Transverse colon (tissue), 4 donors: ENCODE measurements around the gene ASB4. TPM values are rescaled to one million over a fixed set of nuclear protein-coding genes. Genes with fewer than 3 reads are reported as not detected.

ENCODE experiments used
- DNase-seq: peaks from one replicate; pipeline ENCODE4 v3.0.0-alpha.2; 2019
- H3K27ac ChIP-seq, 4 donors: fragments of 200-600 bp; sonication (generic); 2 replicates each; pipeline ENCODE4 v1.5.1; 2016 to 2018; ENCODE audit warnings: inconsistent platforms in 4 of 4
- H3K27me3 ChIP-seq: fragments of 200-600 bp; sonication (generic); 2 replicates; pipeline ENCODE4 v1.5.1; 2017; ENCODE audit warnings: inconsistent platforms
- H3K36me3 ChIP-seq, 4 donors: fragments of 200-600 bp; sonication (generic); 2 replicates each; pipeline ENCODE4 v1.5.1; 2017 to 2019; ENCODE audit warnings: inconsistent platforms in 4 of 4
- H3K4me1 ChIP-seq, 4 donors: fragments of 200-600 bp; sonication (generic); 2 replicates each; pipeline ENCODE4 v1.5.1; 2017 to 2020; ENCODE audit warnings: inconsistent platforms in 4 of 4
- H3K4me3 ChIP-seq, 4 donors: fragments of 200-600 bp; sonication (generic); 1 replicate in 1 of 4; 2 replicates in 3 of 4; pipeline versions ENCODE4 v1.5.1 to v1.6.1; 2017 to 2019; ENCODE audit warnings: inconsistent platforms in 4 of 4
- H3K9me3 ChIP-seq, 2 donors: fragments of 200-600 bp; sonication (generic); 2 replicates each; pipeline ENCODE4 v1.5.1; 2017 to 2019; ENCODE audit warnings: inconsistent platforms in 2 of 2
- EP300 ChIP-seq: sonication (generic); formaldehyde crosslinking; IDR thresholded peaks from one replicate; pipeline ENCODE4 v1.6.1; 2017; ENCODE audit warnings: antibody characterized with exemption, low read depth
- POLR2A ChIP-seq: fragments of 450-650 bp; IDR thresholded peaks from one replicate; pipeline ENCODE4 v1.6.1; 2016; ENCODE audit warnings: antibody characterized with exemption, mild to moderate bottlenecking, moderate library complexity
- POLR2AphosphoS5 ChIP-seq, 3 donors: sonication (generic); formaldehyde crosslinking; IDR thresholded peaks; one replicate each; pipeline ENCODE4 v1.6.1; 2016; ENCODE audit warnings: antibody characterized with exemption in 3 of 3
- WGBS, 2 donors: methylation state at CpG; one replicate each; pipeline ENCODE4 v1.1.5; 2018; ENCODE audit warnings: low coverage in 1 of 2; 5-methylcytosine and 5-hydroxymethylcytosine counted together
- in situ Hi-C, 4 donors: fragments of 200-750 bp; cut with MboI; loops; one replicate each; pipeline versions ENCODE4 v1.15.0 to v1.15.1; 2017; ENCODE audit warnings: low sequenced_read_pairs in 3 of 4, low pct_ligation_motif_present in 1 of 4, low pct_unique_long_range_greater_than_20kb in 1 of 4
- intact Hi-C: fragments of 100-400 bp; cut with DNase I; formaldehyde crosslinking; loops from one replicate; pipeline ENCODE4 v1.15.1; 2023; ENCODE audit warnings: low total_unique reads
- total RNA-seq, 4 donors: library from RNA; depleted of rRNA; stranded (reverse); fragments of >200 nt; gene quantifications; one replicate each; pipeline ENCODE4 v1.1.0, GENCODE V29; 2016
- TF ChIP-seq, protein P1 (sequence below), 5 experiments: fragments of 200-600 bp in 3 of 5; fragments of 450-650 bp in 2 of 5; sonication (generic) in 3 of 5; IDR thresholded peaks; 1 replicate in 2 of 5; 2 replicates in 3 of 5; pipeline ENCODE4 v1.5.1; 2016 to 2017; ENCODE audit warnings: antibody characterized with exemption in 5 of 5, inconsistent platforms in 3 of 5, mild to moderate bottlenecking in 2 of 5, moderate library complexity in 1 of 5

Gene ASB4
- total RNA-seq, 4 donors from 2014 or later: not detected

DNA sequence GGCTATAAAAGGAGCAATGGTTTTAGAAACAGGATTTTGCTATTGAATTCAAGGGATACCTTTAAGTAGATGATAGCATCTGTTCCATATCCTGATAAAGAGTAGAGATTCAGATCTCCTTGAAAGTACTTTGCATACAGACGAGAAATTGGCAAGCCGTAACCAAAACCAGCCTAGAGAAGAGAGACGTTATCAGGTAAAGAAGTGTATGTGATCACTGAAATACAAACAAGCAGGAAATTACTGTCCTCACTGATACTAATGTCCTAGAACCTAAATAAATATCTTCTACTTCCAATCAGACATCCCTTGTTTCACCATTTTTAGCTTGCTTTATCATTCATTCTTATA, 101.2 kb downstream of the ASB4 start:
- Histone ChIP-seq H3K36me3 (peaks cover 0 to 72% (median 35%) of the 10 kb centered on the region in 4 donors), H3K27ac (peak overlapping the region; percentile 4 to 95 (median 20)), H3K4me1 (peaks cover 0 to 47% (median 4%) of the 10 kb centered on the region in 4 donors), H3K27me3 (no peaks in the 10 kb centered on the region), H3K4me3 (no peak overlapping the region), H3K9me3 (no peaks in the 10 kb centered on the region)
- 87 to 96% methylated on average over 3 of the region's 3 CpGs for WGBS, 2 donors
- intact Hi-C loops: no loop called here
- DNase-seq: no peak
- TF ChIP-seq, protein P1, sequence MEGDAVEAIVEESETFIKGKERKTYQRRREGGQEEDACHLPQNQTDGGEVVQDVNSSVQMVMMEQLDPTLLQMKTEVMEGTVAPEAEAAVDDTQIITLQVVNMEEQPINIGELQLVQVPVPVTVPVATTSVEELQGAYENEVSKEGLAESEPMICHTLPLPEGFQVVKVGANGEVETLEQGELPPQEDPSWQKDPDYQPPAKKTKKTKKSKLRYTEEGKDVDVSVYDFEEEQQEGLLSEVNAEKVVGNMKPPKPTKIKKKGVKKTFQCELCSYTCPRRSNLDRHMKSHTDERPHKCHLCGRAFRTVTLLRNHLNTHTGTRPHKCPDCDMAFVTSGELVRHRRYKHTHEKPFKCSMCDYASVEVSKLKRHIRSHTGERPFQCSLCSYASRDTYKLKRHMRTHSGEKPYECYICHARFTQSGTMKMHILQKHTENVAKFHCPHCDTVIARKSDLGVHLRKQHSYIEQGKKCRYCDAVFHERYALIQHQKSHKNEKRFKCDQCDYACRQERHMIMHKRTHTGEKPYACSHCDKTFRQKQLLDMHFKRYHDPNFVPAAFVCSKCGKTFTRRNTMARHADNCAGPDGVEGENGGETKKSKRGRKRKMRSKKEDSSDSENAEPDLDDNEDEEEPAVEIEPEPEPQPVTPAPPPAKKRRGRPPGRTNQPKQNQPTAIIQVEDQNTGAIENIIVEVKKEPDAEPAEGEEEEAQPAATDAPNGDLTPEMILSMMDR (IDR thresholded peaks at IDR 0.05): no peak
- peak in 1 of 3 donors; percentile 6 for TF ChIP-seq POLR2AphosphoS5 (IDR thresholded peaks at IDR 0.05)
- in situ Hi-C loops: no loop called here

DNA sequence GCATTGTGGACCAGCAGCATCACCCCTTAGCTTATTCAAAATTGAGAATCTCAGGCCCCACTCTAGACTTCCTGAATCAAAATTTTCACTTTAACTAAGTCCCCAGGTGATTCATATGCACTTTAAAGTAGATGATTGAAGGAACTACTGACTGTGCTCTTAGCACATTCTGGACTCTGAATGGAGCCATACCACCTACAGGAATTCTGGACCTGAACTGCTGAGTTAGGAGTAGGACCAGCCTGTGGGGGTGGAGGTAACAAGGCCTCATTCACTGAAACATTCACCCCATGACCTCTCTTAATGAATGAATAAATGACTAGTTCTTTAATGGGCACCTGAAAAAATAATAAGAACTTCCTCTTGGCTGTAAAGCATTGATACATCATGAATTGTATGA, 103.3 kb downstream of the ASB4 start:
- Histone ChIP-seq H3K4me3 (peak overlapping the region in 2 of 4 donors; percentile 3 to 75), H3K36me3 (peaks cover 0 to 90% (median 44%) of the 10 kb centered on the region in 4 donors), H3K4me1 (peaks cover 0 to 47% (median 4%) of the 10 kb centered on the region in 4 donors), H3K9me3 (no peaks in the 10 kb centered on the region), H3K27ac (peak overlapping the region; percentile 95 to 96 (median 96)), H3K27me3 (no peaks in the 10 kb centered on the region)
- DNase-seq: no peak
- TF ChIP-seq POLR2AphosphoS5 (IDR thresholded peaks at IDR 0.05): peak in 2 of 3 donors; percentile 45 to 76
- TF ChIP-seq EP300: no peak
- no peak for TF ChIP-seq POLR2A
- TF ChIP-seq, protein P1 (IDR thresholded peaks at IDR 0.05): no peak
- in situ Hi-C loops (no loop called here), intact Hi-C loops (no loop called here)

DNA sequence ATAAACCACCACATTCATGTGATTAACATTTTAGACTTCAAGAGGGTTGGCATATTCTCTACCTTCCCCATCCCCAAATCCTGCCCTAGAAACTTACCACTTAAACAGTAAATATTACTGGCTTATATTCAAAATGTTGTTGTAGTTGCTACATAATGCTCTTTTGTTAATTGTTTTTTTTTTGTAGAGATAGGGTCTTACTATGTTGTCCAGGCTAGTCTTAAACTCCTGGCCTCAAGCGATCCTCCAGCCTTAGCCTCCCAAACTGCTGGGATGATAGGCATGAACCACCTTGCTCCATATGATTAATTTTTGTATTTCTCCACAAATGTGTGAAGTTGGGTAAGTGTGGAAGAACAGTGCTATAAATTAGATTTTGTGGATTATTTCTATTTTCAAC, 104.0 kb downstream of the ASB4 start:
- WGBS, 2 donors: 93 to 100% methylated on average over 1 of the region's 1 CpG
- Histone ChIP-seq H3K4me1 (peaks cover 0 to 47% (median 4%) of the 10 kb centered on the region in 4 donors), H3K27me3 (no peaks in the 10 kb centered on the region), H3K4me3 (peak overlapping the region in 1 of 4 donors; percentile 75), H3K9me3 (no peaks in the 10 kb centered on the region), H3K27ac (peak overlapping the region; percentile 95 to 96 (median 96)), H3K36me3 (peaks cover 0 to 88% (median 44%) of the 10 kb centered on the region in 4 donors)
- in situ Hi-C loops (no loop called here), intact Hi-C loops (loop anchor here (10.0 kb wide), 1 partner anchor 95 kb away; no protein-coding TSS in a partner anchor)
- DNase-seq: no peak
- TF ChIP-seq POLR2A: no peak
- TF ChIP-seq EP300: no peak
- peak in 2 of 3 donors; percentile 20 to 49 for TF ChIP-seq POLR2AphosphoS5 (IDR thresholded peaks at IDR 0.05)

Other genes with a start within 250 kb of the ASB4 start
- 1 to 10 TPM in 1 of 4 donors, not detected in 3; 1.6 TPM for gene PON1, start 161.4 kb upstream of the ASB4 start, total RNA-seq
- gene PON3, start 89.6 kb upstream of the ASB4 start, total RNA-seq: 1 to 10 TPM in 2 of 4 donors, under 1 TPM in 1, not detected in 1; 0.60 to 4.2 (median 3.0) TPM
- gene PON2, start 50.9 kb upstream of the ASB4 start, total RNA-seq: 100 to 1,000 TPM; 120 to 299 (median 188) TPM
- 100 to 1,000 TPM; 134 to 510 (median 273) TPM for gene PDK4, start 110.6 kb downstream of the ASB4 start, total RNA-seq